Measurements from ENCODE around the gene TRDMT1.

Gene TRDMT1

GRCh38 chr10:17237149-17237527 lies 35.7 kb upstream of the TRDMT1 start:
- no peak for DNase-seq (ENCODE audit: low spot score)
- TF ChIP-seq CTCF (IDR thresholded peaks at IDR 0.05; ENCODE audit: borderline replicate concordance, control extremely low read depth, extremely low read depth, insufficient read depth, missing control alignments) = no peak
- in situ Hi-C loops (cut with MboI; ENCODE audit: low sequenced_read_pairs, unreplicated experiment) = loop anchor here (10.0 kb wide), 1 partner anchor 212 kb away; no protein-coding TSS in a partner anchor

- in situ Hi-C loops (cut with MboI; ENCODE audit: low sequenced_read_pairs, unreplicated experiment) = loop anchor here (10.0 kb wide), 1 partner anchor 212 kb away; no protein-coding TSS in a partner anchor
- no peak for DNase-seq (ENCODE audit: low spot score)
- no peak for TF ChIP-seq CTCF (IDR thresholded peaks at IDR 0.05; ENCODE audit: borderline replicate concordance, control extremely low read depth, extremely low read depth, insufficient read depth, missing control alignments)
Observed at GRCh38 chr10:17236468-17237148, 35.1 kb upstream of the TRDMT1 start.

- in situ Hi-C loops (cut with MboI; ENCODE audit: low sequenced_read_pairs, unreplicated experiment) = loop anchor here (10.0 kb wide), 1 partner anchor 210 kb away; no protein-coding TSS in a partner anchor
- TF ChIP-seq CTCF (IDR thresholded peaks at IDR 0.05; ENCODE audit: borderline replicate concordance, control extremely low read depth, extremely low read depth, insufficient read depth, missing control alignments) = no peak
- DNase-seq (ENCODE audit: low spot score) = no peak
Observed at GRCh38 chr10:17235136-17235535, 33.7 kb upstream of the TRDMT1 start.

- no peak for DNase-seq (ENCODE audit: low spot score)
- TF ChIP-seq CTCF (IDR thresholded peaks at IDR 0.05; ENCODE audit: borderline replicate concordance, control extremely low read depth, extremely low read depth, insufficient read depth, missing control alignments) = no peak
- in situ Hi-C loops (cut with MboI; ENCODE audit: low sequenced_read_pairs, unreplicated experiment) = loop anchor here (10.0 kb wide), 1 partner anchor 210 kb away; no protein-coding TSS in a partner anchor
Observed at GRCh38 chr10:17234431-17234945, 33.0 kb upstream of the TRDMT1 start.

- DNase-seq (ENCODE audit: low spot score) = no peak
- in situ Hi-C loops (cut with MboI; ENCODE audit: low sequenced_read_pairs, unreplicated experiment) = loop anchor here (10.0 kb wide), 1 partner anchor 209 kb away; no protein-coding TSS in a partner anchor
- no peak for TF ChIP-seq CTCF (IDR thresholded peaks at IDR 0.05; ENCODE audit: borderline replicate concordance, control extremely low read depth, extremely low read depth, insufficient read depth, missing control alignments)
Observed at GRCh38 chr10:17233286-17233991, 32.0 kb upstream of the TRDMT1 start.

GRCh38 chr10:17232276-17232960 lies 30.9 kb upstream of the TRDMT1 start:
- peak; percentile 23 for DNase-seq (ENCODE audit: low spot score)
- in situ Hi-C loops (cut with MboI; ENCODE audit: low sequenced_read_pairs, unreplicated experiment) = loop anchor here (10.0 kb wide), 1 partner anchor 208 kb away; no protein-coding TSS in a partner anchor

More at GRCh38 chr10:17232276-17232960, 30.9 kb upstream of the TRDMT1 start:
- no peak for TF ChIP-seq CTCF (IDR thresholded peaks at IDR 0.05; ENCODE audit: borderline replicate concordance, control extremely low read depth, extremely low read depth, insufficient read depth, missing control alignments)
